NCI-H1092 (cell line): Measurements from ENCODE around the gene EXOC2.

Experiments
- DNase-seq: peaks from one replicate; lab custom pipeline; 2025; lab: John Stamatoyannopoulos, UW

Gene EXOC2

GRCh38 chr6:445571-446417 is 247.1 kb downstream of the EXOC2 start:
- no peak for DNase-seq

GRCh38 chr6:444653-445275 is 248.2 kb downstream of the EXOC2 start:
- DNase-seq = no peak

- no peak for DNase-seq
Observed at GRCh38 chr6:443621-444159, 249.2 kb downstream of the EXOC2 start.

GRCh38 chr6:441126-441920 is 251.6 kb downstream of the EXOC2 start:
- DNase-seq = no peak

GRCh38 chr6:439641-440167 is 253.2 kb downstream of the EXOC2 start:
- DNase-seq = no peak

- no peak for DNase-seq
Observed at GRCh38 chr6:438634-439170, 254.2 kb downstream of the EXOC2 start.

GRCh38 chr6:437037-437392 is 255.9 kb downstream of the EXOC2 start:
- DNase-seq = no peak

- DNase-seq = no peak
Observed at GRCh38 chr6:436308-437036, 256.5 kb downstream of the EXOC2 start.

GRCh38 chr6:435441-436307 is 257.3 kb downstream of the EXOC2 start:
- DNase-seq = no peak
